GM23338 (cell line): ENCODE measurements around the gene PPIA.

Source experiments
- CREB1 ChIP-seq: fragments of 250-450 bp; sonication (Bioruptor Pico); IDR thresholded peaks from 2 replicates; pipeline ENCODE4 v1.5.0; 2020; ENCODE audit warnings: low read depth, mild to moderate bottlenecking, moderate library complexity
- CTCF ChIP-seq, 2 experiments: fragments of 200-600 bp in 1 of 2; sonication (generic) in 1 of 2; conservative IDR thresholded peaks; 2 replicates each; pipeline versions ENCODE4 v1.5.1 to v1.6.1; 2016 to 2017; ENCODE audit warnings: antibody characterized with exemption in 2 of 2, low read depth in 2 of 2, mild to moderate bottlenecking in 2 of 2, moderate library complexity in 1 of 2
- EZH2 ChIP-seq: fragments of 200-600 bp; sonication (generic); IDR thresholded peaks from one replicate; pipeline ENCODE4 v1.8.0; 2017; ENCODE audit warnings: antibody characterized with exemption, mild to moderate bottlenecking, low read depth; ENCODE audit not compliant: unreplicated experiment
- EZH2phosphoT487 ChIP-seq: fragments of 200-600 bp; sonication (generic); IDR thresholded peaks from one replicate; pipeline ENCODE4 v1.8.1; 2018; ENCODE audit warnings: antibody characterized with exemption; ENCODE audit not compliant: unreplicated experiment
- JUNB ChIP-seq: IDR thresholded peaks from one replicate; pipeline ENCODE4 v1.6.1; 2016; ENCODE audit warnings: antibody characterized with exemption; ENCODE audit not compliant: unreplicated experiment
- POLR2AphosphoS5 ChIP-seq: IDR thresholded peaks from 2 replicates; pipeline ENCODE4 v1.6.1; 2016; ENCODE audit warnings: antibody characterized with exemption, low read depth
- REST ChIP-seq: IDR thresholded peaks from one replicate; pipeline ENCODE4 v1.6.1; 2018; ENCODE audit warnings: antibody characterized with exemption; ENCODE audit not compliant: unreplicated experiment
- STAT1 ChIP-seq: IDR thresholded peaks from one replicate; pipeline ENCODE4 v1.6.1; 2016; ENCODE audit warnings: antibody characterized with exemption; ENCODE audit not compliant: unreplicated experiment

- TF ChIP-seq CTCF (conservative IDR thresholded peaks at IDR 0.05; ENCODE audit: low read depth in 2 of 2) (no peak), EZH2 (no peak), EZH2phosphoT487 (no peak), REST (no peak), STAT1 (no peak), JUNB (no peak), POLR2AphosphoS5 (no peak), CREB1 (CRISPR knock-in tag) (no peak)
Measured at GRCh38 chr7:44782460-44782859, 14.0 kb upstream of the PPIA start.
